Measurements from ENCODE around the gene SYT15.

GRCh38 chr10:46555366-46555712, 23.6 kb upstream of the SYT15 start:
- TF ChIP-seq POLR2A (IDR thresholded peaks at IDR 0.05) (no peak), CTCF (IDR thresholded peaks at IDR 0.05) (no peak), EP300 (IDR thresholded peaks at IDR 0.05) (no peak)

Data from tibial nerve (tissue), 4 donors.